Ishikawa (cell line): Measurements from ENCODE around the gene BUD23.

Experiments
- CEBPB ChIP-seq: IDR thresholded peaks from 2 replicates; pipeline ENCODE4 v1.6.1; 2012
- CREB1 ChIP-seq: IDR thresholded peaks from 2 replicates; pipeline ENCODE4 v1.6.1; 2012; ENCODE audit warnings: low read depth
- EGR1 ChIP-seq: IDR thresholded peaks from 2 replicates; pipeline ENCODE4 v1.6.1; 2012
- EP300 ChIP-seq: IDR thresholded peaks from 2 replicates; pipeline ENCODE4 v1.6.1; 2012; ENCODE audit warnings: borderline replicate concordance
- FOXM1 ChIP-seq: IDR thresholded peaks from 2 replicates; pipeline ENCODE4 v1.6.1; 2012; ENCODE audit warnings: low read depth, borderline replicate concordance
- MAX ChIP-seq: IDR thresholded peaks from 2 replicates; pipeline ENCODE4 v1.6.1; 2012
- NFIC ChIP-seq: IDR thresholded peaks from 2 replicates; pipeline ENCODE4 v1.6.1; 2012
- RAD21 ChIP-seq: IDR thresholded peaks from 2 replicates; pipeline ENCODE4 v1.6.1; 2012; ENCODE audit warnings: low read depth
- REST ChIP-seq: IDR thresholded peaks from 2 replicates; pipeline ENCODE4 v1.6.1; 2012; ENCODE audit warnings: low read depth, mild to moderate bottlenecking
- TAF1 ChIP-seq: IDR thresholded peaks from 2 replicates; pipeline ENCODE4 v1.6.1; 2012; ENCODE audit warnings: low read depth, mild to moderate bottlenecking
- TCF12 ChIP-seq: IDR thresholded peaks from 2 replicates; pipeline ENCODE4 v1.6.1; 2012; ENCODE audit warnings: low read depth
- TEAD4 ChIP-seq: IDR thresholded peaks from 2 replicates; pipeline ENCODE4 v1.6.1; 2012
- USF1 ChIP-seq: IDR thresholded peaks from 2 replicates; pipeline ENCODE4 v1.6.1; 2012
- YY1 ChIP-seq: IDR thresholded peaks from 2 replicates; pipeline ENCODE4 v1.6.1; 2012; ENCODE audit warnings: low read depth
- ZBTB7A ChIP-seq: IDR thresholded peaks from 2 replicates; pipeline ENCODE4 v1.6.1; 2012; ENCODE audit warnings: low read depth

Gene BUD23

GRCh38 chr7:73701357-73701995 is 18.1 kb downstream of the BUD23 start:
- no peak for TF ChIP-seq CEBPB
- TF ChIP-seq TEAD4, result no peak
- peak; percentile 55; the same call in 1 of the 2 replicates for TF ChIP-seq RAD21

GRCh38 chr7:73702226-73702625 is 18.8 kb downstream of the BUD23 start:
- no peak for TF ChIP-seq USF1
- TF ChIP-seq TEAD4, result no peak
- TF ChIP-seq RAD21, result no peak
- no peak for TF ChIP-seq TAF1
- no peak for TF ChIP-seq TCF12
- no peak for TF ChIP-seq EGR1

GRCh38 chr7:73702665-73703064 is 19.3 kb downstream of the BUD23 start:
- TF ChIP-seq USF1 (no peak), TCF12 (no peak), EGR1 (no peak), CREB1 (no peak), TEAD4 (no peak), REST (no peak), CEBPB (no peak), RAD21 (no peak), EP300 (no peak), MAX (no peak), NFIC (no peak), ZBTB7A (no peak), YY1 (no peak), FOXM1 (no peak)

- TF ChIP-seq CEBPB, result no peak
- TF ChIP-seq TCF12, result no peak
Measured at GRCh38 chr7:73703225-73703624, 19.8 kb downstream of the BUD23 start.

GRCh38 chr7:73703757-73704639 is 20.6 kb downstream of the BUD23 start:
- TF ChIP-seq TCF12 (no peak), USF1 (no peak), CREB1 (no peak), MAX (no peak), TAF1 (no peak), CEBPB (no peak), TEAD4 (no peak), EP300 (no peak), ZBTB7A (no peak), EGR1 (no peak), REST (no peak), NFIC (no peak), RAD21 (no peak), YY1 (no peak)
